ENCODE results near the gene FOXJ1.

- TF ChIP-seq CTCF (conservative IDR thresholded peaks at IDR 0.05; ENCODE audit: low read depth, low read length) = no peak
- TF ChIP-seq POLR2A (IDR thresholded peaks at IDR 0.05; ENCODE audit: low read depth, low read length) = no peak
- TF ChIP-seq USF2 (IDR thresholded peaks at IDR 0.05; ENCODE audit: low read depth, low read length) = no peak
- no peak for TF ChIP-seq CEBPB (IDR thresholded peaks at IDR 0.05; ENCODE audit: low read depth, low read length)
- TF ChIP-seq SMC3 (IDR thresholded peaks at IDR 0.05; ENCODE audit: low read depth, low read length) = no peak
- TF ChIP-seq RFX5 (IDR thresholded peaks at IDR 0.05; ENCODE audit: low read depth, low read length) = no peak
- no peak for TF ChIP-seq MXI1 (IDR thresholded peaks at IDR 0.05; ENCODE audit: borderline replicate concordance, low read depth, low read length)
- no peak for TF ChIP-seq RCOR1 (IDR thresholded peaks at IDR 0.05; ENCODE audit: insufficient replicate concordance, low read length)
- no peak for TF ChIP-seq RAD21 (IDR thresholded peaks at IDR 0.05; ENCODE audit: low read length)
- TF ChIP-seq BHLHE40 (IDR thresholded peaks at IDR 0.05; ENCODE audit: low read depth, low read length) = no peak
- TF ChIP-seq FOS (IDR thresholded peaks at IDR 0.05; ENCODE audit: low read depth, low read length) = no peak
- TF ChIP-seq CHD1 (IDR thresholded peaks at IDR 0.05; ENCODE audit: low read depth, low read length) = no peak
- no peak for TF ChIP-seq MAFK (IDR thresholded peaks at IDR 0.05; ENCODE audit: low read depth, low read length)
- TF ChIP-seq ELK1 (IDR thresholded peaks at IDR 0.05; ENCODE audit: borderline replicate concordance, low read depth, low read length) = no peak
Observed at GRCh38 chr17:76145231-76146052, 4.4 kb upstream of the FOXJ1 start.

Measured in IMR-90 (cell line).